HL-60 (cell line): Measurements from ENCODE around the gene RGS6.

Experiments
- GABPA ChIP-seq: IDR thresholded peaks from 2 replicates; pipeline ENCODE4 v1.6.1; 2012; ENCODE audit warnings: low read depth
- SPI1 ChIP-seq: IDR thresholded peaks from 2 replicates; pipeline ENCODE4 v1.6.1; 2012; ENCODE audit warnings: low read depth, mild to moderate bottlenecking, borderline replicate concordance
- TF ChIP-seq, protein P1 (sequence below): IDR thresholded peaks from one replicate; pipeline ENCODE4 v1.5.1; 2011; ENCODE audit warnings: low read length, control low read depth, inconsistent platforms; ENCODE audit not compliant: insufficient read depth

DNA sequence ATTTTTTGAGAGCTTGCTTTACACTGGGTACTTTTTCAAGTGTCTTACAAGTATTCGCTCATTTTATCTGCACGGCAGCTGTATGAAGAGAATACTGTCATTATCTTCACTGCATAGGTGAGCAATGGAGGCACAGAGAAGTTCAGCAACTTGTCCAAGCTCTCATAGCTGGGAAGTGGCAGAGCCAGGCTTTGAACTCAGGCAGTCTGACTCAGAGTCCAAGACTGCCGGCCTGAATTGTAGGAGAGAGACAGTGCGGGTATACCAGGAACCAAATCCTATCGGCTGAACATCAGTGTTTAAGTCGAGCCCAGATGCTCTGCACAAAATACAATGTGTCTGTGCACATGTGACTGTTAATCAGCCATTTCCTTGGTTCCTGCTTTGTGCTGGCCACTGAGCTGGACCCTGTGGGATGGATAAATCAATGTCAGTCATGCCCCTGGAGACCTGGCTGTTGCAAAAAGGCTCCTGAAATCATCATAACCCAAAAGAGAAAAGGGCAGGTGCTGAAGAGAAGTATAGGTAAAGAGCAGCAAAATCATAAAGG is 487.1 kb downstream of the RGS6 start:
- TF ChIP-seq, protein P1, sequence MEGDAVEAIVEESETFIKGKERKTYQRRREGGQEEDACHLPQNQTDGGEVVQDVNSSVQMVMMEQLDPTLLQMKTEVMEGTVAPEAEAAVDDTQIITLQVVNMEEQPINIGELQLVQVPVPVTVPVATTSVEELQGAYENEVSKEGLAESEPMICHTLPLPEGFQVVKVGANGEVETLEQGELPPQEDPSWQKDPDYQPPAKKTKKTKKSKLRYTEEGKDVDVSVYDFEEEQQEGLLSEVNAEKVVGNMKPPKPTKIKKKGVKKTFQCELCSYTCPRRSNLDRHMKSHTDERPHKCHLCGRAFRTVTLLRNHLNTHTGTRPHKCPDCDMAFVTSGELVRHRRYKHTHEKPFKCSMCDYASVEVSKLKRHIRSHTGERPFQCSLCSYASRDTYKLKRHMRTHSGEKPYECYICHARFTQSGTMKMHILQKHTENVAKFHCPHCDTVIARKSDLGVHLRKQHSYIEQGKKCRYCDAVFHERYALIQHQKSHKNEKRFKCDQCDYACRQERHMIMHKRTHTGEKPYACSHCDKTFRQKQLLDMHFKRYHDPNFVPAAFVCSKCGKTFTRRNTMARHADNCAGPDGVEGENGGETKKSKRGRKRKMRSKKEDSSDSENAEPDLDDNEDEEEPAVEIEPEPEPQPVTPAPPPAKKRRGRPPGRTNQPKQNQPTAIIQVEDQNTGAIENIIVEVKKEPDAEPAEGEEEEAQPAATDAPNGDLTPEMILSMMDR = no peak
- TF ChIP-seq GABPA (no peak), SPI1 (no peak)
